ENCODE data around the gene OSBPL6.
A peak's percentile ranks its signal among the peaks of the same experiment; 100 is the strongest.
"Not testable (repeated sequence)": the region's sequence is repeated elsewhere in the genome, so short reads cannot be mapped to it uniquely, and the experiment has no call there.

OSBPL6 gene

DNA sequence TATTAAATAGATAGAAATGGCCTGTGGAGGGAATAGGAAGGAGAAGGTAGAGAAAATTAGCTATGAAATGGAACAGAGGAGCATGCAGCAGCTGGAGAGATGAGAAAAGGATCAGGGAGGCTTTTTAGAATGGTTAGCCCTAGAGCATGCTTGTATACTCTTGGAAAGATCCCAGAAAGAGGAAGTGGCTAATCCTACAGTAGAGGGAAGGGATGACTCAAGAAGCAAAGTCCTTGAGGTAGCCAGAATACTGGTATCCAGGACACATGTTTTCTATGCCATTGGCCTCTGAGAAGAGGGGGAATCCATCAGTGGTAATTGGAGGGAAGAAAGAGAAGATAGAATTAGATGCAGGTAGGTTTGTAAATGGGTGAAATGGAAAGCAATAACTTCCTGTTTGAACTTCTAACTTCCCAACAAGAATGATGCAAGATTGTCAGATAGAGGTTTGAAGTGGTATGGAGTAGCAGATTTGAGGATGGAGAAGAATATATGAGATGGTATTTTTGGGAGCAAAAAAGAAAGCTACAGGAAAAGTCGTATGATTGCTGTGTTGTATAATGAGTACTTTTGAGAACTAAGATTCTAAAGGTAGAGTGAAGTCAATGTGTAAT is 17.1 kb upstream of the OSBPL6 start:
- H2BK15ac ChIP-seq (ENCODE audit: low read depth, poor library complexity, severe bottlenecking) = no peak overlapping the region
- no peaks in the 10 kb centered on the region for H3K4me1 ChIP-seq (ENCODE audit: control insufficient read depth, insufficient read depth, low read depth, low read length)
- H4K91ac ChIP-seq (ENCODE audit: low read length) = no peak overlapping the region
- H3K79me1 ChIP-seq (replicated peaks; ENCODE audit: low read length, poor library complexity, severe bottlenecking) = no peaks in the 10 kb centered on the region
- H3K9me3 ChIP-seq (ENCODE audit: control insufficient read depth, low read length) = no peaks in the 10 kb centered on the region
- no peak overlapping the region for H3K4me3 ChIP-seq (ENCODE audit: insufficient read depth in 1 of 2, low read depth in 1 of 2, low read length in 2 of 2)
- H4K8ac ChIP-seq (ENCODE audit: low read length) = no peak overlapping the region
- H2AK5ac ChIP-seq (ENCODE audit: low read length, severe bottlenecking) = no peak overlapping the region
- no peak overlapping the region for H2AFZ ChIP-seq (ENCODE audit: low read depth, low read length)
- H3K27ac ChIP-seq (ENCODE audit: low read length, poor library complexity, severe bottlenecking) = no peak overlapping the region
- no peak overlapping the region for H2BK120ac ChIP-seq (ENCODE audit: low read depth, low read length)
- no peak overlapping the region for H3K9ac ChIP-seq (ENCODE audit: low read length)
- no peaks in the 10 kb centered on the region for H3K27me3 ChIP-seq (ENCODE audit: control insufficient read depth in 1 of 2, insufficient read depth in 1 of 2, low read length in 2 of 2)
- no peak overlapping the region for H3K23ac ChIP-seq (ENCODE audit: low read length in 2 of 2)
- DNase-seq = peak; percentile 53
- H3K4ac ChIP-seq (ENCODE audit: low read depth in 1 of 2, low read length in 2 of 2) = no peak overlapping the region
- H2BK12ac ChIP-seq (ENCODE audit: low read length in 2 of 2) = no peak overlapping the region
- 91% methylated on average over 1 of the region's 1 CpG for WGBS
- no peak overlapping the region for H3K18ac ChIP-seq (ENCODE audit: low read depth in 1 of 2, low read length in 2 of 2)
- H3K4me2 ChIP-seq (ENCODE audit: low read length, poor library complexity, severe bottlenecking) = no peak overlapping the region
- H3K14ac ChIP-seq (ENCODE audit: low read length in 2 of 2) = no peak overlapping the region
- no peak overlapping the region for H2BK5ac ChIP-seq (ENCODE audit: low read depth, low read length, poor library complexity, severe bottlenecking)
- H3K36me3 ChIP-seq (ENCODE audit: control insufficient read depth in 1 of 2, insufficient read depth in 2 of 2, low read depth in 1 of 2, low read length in 2 of 2) = no peaks in the 10 kb centered on the region

DNA sequence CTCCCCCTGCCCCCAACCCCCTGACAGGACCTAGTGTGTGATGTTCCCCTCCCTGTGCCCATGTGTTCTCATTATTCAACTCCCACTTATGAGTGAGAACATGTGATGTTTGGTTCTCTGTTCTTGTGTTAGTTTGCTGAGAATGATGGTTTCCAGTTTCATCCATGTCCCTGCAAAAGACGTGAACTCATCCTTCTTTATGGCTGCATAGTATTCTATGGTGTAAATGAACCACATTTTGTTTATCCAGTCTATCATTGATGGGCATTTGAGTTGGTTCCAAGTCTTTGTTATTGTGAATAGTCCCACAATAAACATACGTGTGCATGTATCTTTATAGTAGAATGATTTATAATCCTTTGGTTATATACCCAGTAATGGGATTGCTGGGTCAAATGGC is 13.7 kb upstream of the OSBPL6 start:
- not testable (repeated sequence) for H2BK120ac ChIP-seq (ENCODE audit: low read depth, low read length); H2BK12ac ChIP-seq (ENCODE audit: low read length in 2 of 2); H3K4me2 ChIP-seq (ENCODE audit: low read length, poor library complexity, severe bottlenecking); H3K27me3 ChIP-seq (ENCODE audit: control insufficient read depth in 1 of 2, insufficient read depth in 1 of 2, low read length in 2 of 2); H3K23ac ChIP-seq (ENCODE audit: low read length in 2 of 2); DNase-seq; H3K4me3 ChIP-seq (ENCODE audit: insufficient read depth in 1 of 2, low read depth in 1 of 2, low read length in 2 of 2); H3K9me3 ChIP-seq (ENCODE audit: control insufficient read depth, low read length); H3K36me3 ChIP-seq (ENCODE audit: control insufficient read depth in 1 of 2, insufficient read depth in 2 of 2, low read depth in 1 of 2, low read length in 2 of 2); H3K79me1 ChIP-seq (replicated peaks; ENCODE audit: low read length, poor library complexity, severe bottlenecking); H3K9ac ChIP-seq (ENCODE audit: low read length); H3K14ac ChIP-seq (ENCODE audit: low read length in 2 of 2); H3K4me1 ChIP-seq (ENCODE audit: control insufficient read depth, insufficient read depth, low read depth, low read length); H2BK15ac ChIP-seq (ENCODE audit: low read depth, poor library complexity, severe bottlenecking); H4K8ac ChIP-seq (ENCODE audit: low read length); H3K4ac ChIP-seq (ENCODE audit: low read depth in 1 of 2, low read length in 2 of 2); H2BK5ac ChIP-seq (ENCODE audit: low read depth, low read length, poor library complexity, severe bottlenecking); H4K91ac ChIP-seq (ENCODE audit: low read length); H3K27ac ChIP-seq (ENCODE audit: low read length, poor library complexity, severe bottlenecking); H2AK5ac ChIP-seq (ENCODE audit: low read length, severe bottlenecking); H3K18ac ChIP-seq (ENCODE audit: low read depth in 1 of 2, low read length in 2 of 2); H2AFZ ChIP-seq (ENCODE audit: low read depth, low read length)
- no CpG with 5 or more reads among the region's 2 CpGs for WGBS

- Histone ChIP-seq H3K9me3 (ENCODE audit: control insufficient read depth, low read length) (no peaks in the 10 kb centered on the region), H3K4me3 (ENCODE audit: insufficient read depth in 1 of 2, low read depth in 1 of 2, low read length in 2 of 2) (no peak overlapping the region), H3K9ac (ENCODE audit: low read length) (no peak overlapping the region), H4K91ac (ENCODE audit: low read length) (no peak overlapping the region), H3K4ac (ENCODE audit: low read depth in 1 of 2, low read length in 2 of 2) (no peak overlapping the region), H2BK12ac (ENCODE audit: low read length in 2 of 2) (no peak overlapping the region), H3K23ac (ENCODE audit: low read length in 2 of 2) (no peak overlapping the region), H3K27me3 (ENCODE audit: control insufficient read depth in 1 of 2, insufficient read depth in 1 of 2, low read length in 2 of 2) (peaks cover 0 to 8% of the 10 kb centered on the region in 2 experiments), H3K18ac (ENCODE audit: low read depth in 1 of 2, low read length in 2 of 2) (no peak overlapping the region), H3K4me2 (ENCODE audit: low read length, poor library complexity, severe bottlenecking) (no peak overlapping the region), H2BK120ac (ENCODE audit: low read depth, low read length) (no peak overlapping the region), H3K27ac (ENCODE audit: low read length, poor library complexity, severe bottlenecking) (no peak overlapping the region), H3K4me1 (ENCODE audit: control insufficient read depth, insufficient read depth, low read depth, low read length) (no peaks in the 10 kb centered on the region), H2AFZ (ENCODE audit: low read depth, low read length) (no peak overlapping the region), H3K79me1 (replicated peaks; ENCODE audit: low read length, poor library complexity, severe bottlenecking) (no peaks in the 10 kb centered on the region), H3K14ac (ENCODE audit: low read length in 2 of 2) (no peak overlapping the region), H2AK5ac (ENCODE audit: low read length, severe bottlenecking) (no peak overlapping the region), H4K8ac (ENCODE audit: low read length) (no peak overlapping the region), H3K36me3 (ENCODE audit: control insufficient read depth in 1 of 2, insufficient read depth in 2 of 2, low read depth in 1 of 2, low read length in 2 of 2) (no peaks in the 10 kb centered on the region), H2BK5ac (ENCODE audit: low read depth, low read length, poor library complexity, severe bottlenecking) (no peak overlapping the region), H2BK15ac (ENCODE audit: low read depth, poor library complexity, severe bottlenecking) (no peak overlapping the region)
- WGBS = 100% methylated on average over 2 of the region's 4 CpGs
- DNase-seq = no peak
Observed at GRCh38 chr2:178187861-178188260, 6.5 kb upstream of the OSBPL6 start.

DNA sequence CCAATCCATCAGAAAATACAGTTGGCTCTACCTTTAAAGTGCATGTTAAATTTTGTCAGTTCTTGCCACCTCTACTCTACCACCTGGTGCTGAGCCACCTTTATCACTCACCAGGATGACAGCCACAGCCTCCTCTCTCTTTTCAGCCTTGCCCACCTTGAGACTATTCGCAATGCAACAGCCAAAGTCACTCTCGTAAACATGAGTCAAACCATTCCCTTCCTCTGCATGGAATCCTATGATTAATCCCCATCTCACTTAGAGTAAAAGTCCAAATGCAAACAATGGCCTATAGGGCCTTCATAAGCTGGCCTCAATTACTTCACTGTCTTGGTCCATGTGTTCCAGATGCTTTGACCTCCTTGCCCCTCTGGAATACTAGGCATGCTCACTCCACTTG is 5.8 kb upstream of the OSBPL6 start:
- peaks cover 0 to 8% of the 10 kb centered on the region in 2 experiments for H3K27me3 ChIP-seq (ENCODE audit: control insufficient read depth in 1 of 2, insufficient read depth in 1 of 2, low read length in 2 of 2)
- no peaks in the 10 kb centered on the region for H3K4me1 ChIP-seq (ENCODE audit: control insufficient read depth, insufficient read depth, low read depth, low read length)
- 91% methylated on average over 2 of the region's 2 CpGs for WGBS
- no peak overlapping the region for H3K27ac ChIP-seq (ENCODE audit: low read length, poor library complexity, severe bottlenecking)
- H3K4me2 ChIP-seq (ENCODE audit: low read length, poor library complexity, severe bottlenecking) = no peak overlapping the region
- no peak overlapping the region for H2AK5ac ChIP-seq (ENCODE audit: low read length, severe bottlenecking)
- H3K4ac ChIP-seq (ENCODE audit: low read depth in 1 of 2, low read length in 2 of 2) = no peak overlapping the region
- H2BK120ac ChIP-seq (ENCODE audit: low read depth, low read length) = no peak overlapping the region
- H2BK12ac ChIP-seq (ENCODE audit: low read length in 2 of 2) = no peak overlapping the region
- no peak overlapping the region for H2AFZ ChIP-seq (ENCODE audit: low read depth, low read length)
- no peak overlapping the region for H2BK15ac ChIP-seq (ENCODE audit: low read depth, poor library complexity, severe bottlenecking)
- H4K91ac ChIP-seq (ENCODE audit: low read length) = no peak overlapping the region
- H2BK5ac ChIP-seq (ENCODE audit: low read depth, low read length, poor library complexity, severe bottlenecking) = no peak overlapping the region
- no peak overlapping the region for H3K23ac ChIP-seq (ENCODE audit: low read length in 2 of 2)
- H3K36me3 ChIP-seq (ENCODE audit: control insufficient read depth in 1 of 2, insufficient read depth in 2 of 2, low read depth in 1 of 2, low read length in 2 of 2) = no peaks in the 10 kb centered on the region
- no peak for DNase-seq
- no peaks in the 10 kb centered on the region for H3K79me1 ChIP-seq (replicated peaks; ENCODE audit: low read length, poor library complexity, severe bottlenecking)
- H3K4me3 ChIP-seq (ENCODE audit: insufficient read depth in 1 of 2, low read depth in 1 of 2, low read length in 2 of 2) = no peak overlapping the region
- no peak overlapping the region for H4K8ac ChIP-seq (ENCODE audit: low read length)
- no peak overlapping the region for H3K18ac ChIP-seq (ENCODE audit: low read depth in 1 of 2, low read length in 2 of 2)
- no peak overlapping the region for H3K14ac ChIP-seq (ENCODE audit: low read length in 2 of 2)
- no peak overlapping the region for H3K9ac ChIP-seq (ENCODE audit: low read length)
- H3K9me3 ChIP-seq (ENCODE audit: control insufficient read depth, low read length) = no peaks in the 10 kb centered on the region

Data from mesenchymal stem cell (in vitro differentiated cells and primary cell).